Fibroblast of mammary gland (primary cell): Measurements from ENCODE around the gene DTX4.

ENCODE experiments used
- DNase-seq: peaks from one replicate; pipeline ENCODE4 v3.0.0-alpha.2; 2010; ENCODE audit warnings: low read depth
- H3K4me3 ChIP-seq: 2 replicates; pipeline ENCODE4 v1.5.1; 2011; ENCODE audit warnings: low read depth, mild to moderate bottlenecking, low read length, moderate library complexity; ENCODE audit not compliant: control insufficient read depth
- TF ChIP-seq, protein P1 (sequence below): conservative IDR thresholded peaks from 2 replicates; pipeline ENCODE4 v1.5.1; 2011; ENCODE audit warnings: low read depth, low read length, inconsistent platforms; ENCODE audit not compliant: control insufficient read depth, insufficient read depth

The DTX4 gene

DNA sequence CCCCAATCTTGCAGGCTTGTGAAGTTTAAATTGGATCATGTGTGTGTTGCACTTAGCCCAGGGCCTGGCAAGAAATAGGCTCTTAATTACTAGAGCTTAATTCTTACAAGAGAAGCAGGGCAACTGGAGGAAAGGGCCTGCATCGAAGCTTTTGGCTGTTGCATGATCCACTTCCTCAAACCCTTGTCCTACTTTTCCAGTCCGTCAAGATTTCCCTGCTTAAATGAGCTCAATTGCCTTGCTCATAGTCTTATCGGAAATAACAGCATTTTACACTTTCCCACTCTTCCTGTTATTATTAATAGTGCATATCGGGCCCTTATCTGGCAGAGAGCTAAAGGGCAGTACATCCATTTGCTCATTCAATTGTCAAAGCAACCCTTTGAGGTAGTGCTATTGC is 18.1 kb downstream of the DTX4 start:
- TF ChIP-seq, protein P1, sequence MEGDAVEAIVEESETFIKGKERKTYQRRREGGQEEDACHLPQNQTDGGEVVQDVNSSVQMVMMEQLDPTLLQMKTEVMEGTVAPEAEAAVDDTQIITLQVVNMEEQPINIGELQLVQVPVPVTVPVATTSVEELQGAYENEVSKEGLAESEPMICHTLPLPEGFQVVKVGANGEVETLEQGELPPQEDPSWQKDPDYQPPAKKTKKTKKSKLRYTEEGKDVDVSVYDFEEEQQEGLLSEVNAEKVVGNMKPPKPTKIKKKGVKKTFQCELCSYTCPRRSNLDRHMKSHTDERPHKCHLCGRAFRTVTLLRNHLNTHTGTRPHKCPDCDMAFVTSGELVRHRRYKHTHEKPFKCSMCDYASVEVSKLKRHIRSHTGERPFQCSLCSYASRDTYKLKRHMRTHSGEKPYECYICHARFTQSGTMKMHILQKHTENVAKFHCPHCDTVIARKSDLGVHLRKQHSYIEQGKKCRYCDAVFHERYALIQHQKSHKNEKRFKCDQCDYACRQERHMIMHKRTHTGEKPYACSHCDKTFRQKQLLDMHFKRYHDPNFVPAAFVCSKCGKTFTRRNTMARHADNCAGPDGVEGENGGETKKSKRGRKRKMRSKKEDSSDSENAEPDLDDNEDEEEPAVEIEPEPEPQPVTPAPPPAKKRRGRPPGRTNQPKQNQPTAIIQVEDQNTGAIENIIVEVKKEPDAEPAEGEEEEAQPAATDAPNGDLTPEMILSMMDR = no peak
- DNase-seq = no peak
- H3K4me3 ChIP-seq = no peak overlapping the region

DNA sequence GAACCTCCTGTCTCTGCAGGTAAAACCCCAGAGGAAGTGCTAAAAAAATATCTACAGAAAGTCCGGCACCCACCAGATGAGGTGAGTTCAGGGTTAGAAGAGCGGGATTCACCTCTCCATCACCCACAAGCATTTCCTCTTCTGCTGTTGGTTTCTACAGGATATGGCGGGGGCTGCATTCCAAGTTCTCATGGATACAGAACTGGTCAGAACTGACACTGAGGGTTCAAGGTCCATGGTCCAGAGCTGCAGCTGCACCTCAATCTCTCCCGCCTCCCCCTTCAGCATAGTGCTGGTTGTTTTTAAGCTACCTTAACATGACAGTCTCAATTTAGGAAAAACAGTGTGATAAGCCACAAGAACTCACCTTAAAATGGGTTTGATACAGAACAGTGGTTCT is 19.2 kb downstream of the DTX4 start:
- no peak for DNase-seq
- no peak overlapping the region for H3K4me3 ChIP-seq
- TF ChIP-seq, protein P1 = no peak

DNA sequence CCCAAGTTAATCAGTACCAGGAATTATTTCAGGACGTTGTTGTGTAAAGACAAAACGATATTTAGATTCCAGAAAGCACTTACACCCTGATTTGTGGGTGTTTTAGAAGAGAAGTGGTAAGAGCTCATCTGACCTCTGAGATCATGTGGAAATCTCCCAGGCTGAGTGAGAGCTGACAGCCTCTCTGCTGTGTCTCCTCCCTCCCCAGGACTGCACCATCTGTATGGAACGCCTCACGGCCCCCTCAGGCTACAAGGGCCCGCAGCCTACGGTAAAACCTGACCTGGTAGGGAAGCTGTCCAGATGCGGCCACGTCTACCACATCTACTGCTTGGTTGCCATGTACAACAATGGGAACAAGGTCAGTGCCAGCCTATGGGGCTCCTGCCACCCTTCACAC is 20.0 kb downstream of the DTX4 start:
- TF ChIP-seq, protein P1 = no peak
- no peak for DNase-seq

DNA sequence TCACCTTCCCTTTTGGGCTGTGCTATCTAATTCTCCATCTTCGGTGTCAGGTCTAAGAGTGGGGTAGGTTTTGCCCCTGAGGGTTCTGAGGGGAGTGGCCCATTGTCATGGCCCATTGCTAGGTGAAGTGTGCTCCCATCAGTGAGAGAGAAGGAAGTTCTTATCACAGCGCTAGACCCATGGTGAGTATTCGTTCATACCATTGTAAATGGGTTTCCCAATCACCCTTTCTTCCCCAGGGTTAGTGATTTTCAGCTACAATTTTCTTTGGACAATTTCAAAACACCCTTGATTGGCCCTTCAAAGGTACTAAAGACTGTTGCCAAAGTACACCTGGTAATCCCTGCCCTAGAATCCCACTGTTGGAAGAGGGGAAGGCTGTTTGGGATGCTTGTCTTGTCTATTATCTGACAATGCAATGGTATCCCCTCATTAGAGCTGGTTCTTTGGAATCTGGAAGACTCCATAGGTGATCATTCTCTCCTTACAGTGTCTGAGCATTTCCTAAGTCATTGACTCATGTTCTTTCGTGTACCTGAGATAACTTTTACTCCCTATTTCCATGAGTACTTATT is 20.6 kb downstream of the DTX4 start:
- no peak for DNase-seq
- TF ChIP-seq, protein P1 = no peak
- H3K4me3 ChIP-seq = no peak overlapping the region

More for the DNA sequence above, 20.0 kb downstream of the DTX4 start:
- no peak overlapping the region for H3K4me3 ChIP-seq

DNA sequence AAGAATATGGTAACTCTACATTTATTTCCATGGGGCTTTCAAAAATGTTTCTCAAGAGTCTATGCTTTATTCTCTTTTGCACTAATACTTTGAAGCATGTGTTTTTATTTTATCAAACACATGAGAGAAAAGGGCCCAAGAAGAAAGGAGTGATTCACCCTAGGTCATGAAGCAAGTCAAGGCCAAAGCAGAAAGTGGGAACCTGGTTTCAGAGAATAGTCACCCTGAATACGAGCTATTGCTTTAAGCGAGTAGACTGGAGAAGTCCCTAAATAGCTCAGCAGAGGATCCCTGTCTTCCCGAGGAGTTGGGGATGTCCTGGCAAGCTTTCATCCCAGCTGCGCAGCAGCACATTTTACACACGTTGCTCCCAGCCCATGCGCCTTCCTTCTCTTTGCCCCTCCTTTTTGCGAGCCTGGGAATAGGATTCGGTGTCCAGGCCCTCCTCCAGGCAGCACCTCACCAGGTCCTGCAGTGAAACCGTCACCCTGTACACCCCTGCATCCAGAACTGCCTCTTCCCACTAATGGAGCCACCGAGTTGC is 21.7 kb downstream of the DTX4 start:
- no peak overlapping the region for H3K4me3 ChIP-seq
- TF ChIP-seq, protein P1 = no peak
- no peak for DNase-seq

DNA sequence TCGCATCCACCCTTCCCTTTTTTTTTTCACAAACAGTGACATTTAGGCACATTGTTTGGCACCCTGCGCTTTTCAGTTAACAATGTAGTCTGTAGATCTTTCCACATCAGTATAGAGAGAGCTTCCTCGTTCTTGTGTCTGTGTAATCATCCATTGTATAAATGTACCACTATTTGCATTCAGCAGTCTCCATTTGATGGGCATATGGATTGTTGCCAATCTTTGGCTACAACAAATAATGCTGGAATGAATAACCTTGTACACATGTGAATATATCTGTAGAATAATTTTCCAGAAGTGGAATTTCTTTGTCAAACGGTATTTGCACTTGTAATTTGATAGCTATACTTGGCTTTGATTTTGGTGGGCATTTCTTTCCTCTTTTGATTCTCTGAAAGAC is 23.7 kb downstream of the DTX4 start:
- TF ChIP-seq, protein P1 = no peak
- no peak for DNase-seq
- H3K4me3 ChIP-seq = no peak overlapping the region
